Neural progenitor cell (in vitro differentiated cells): ENCODE data around the gene PGA4. TPM values are rescaled to one million over a fixed set of nuclear protein-coding genes. Genes with fewer than 3 reads are reported as not detected.
A peak's percentile ranks its signal among the peaks of the same experiment; 100 is the strongest.

ENCODE experiments used
- DNase-seq: peaks from one replicate; pipeline ENCODE4 v3.0.0-alpha.2; 2016; ENCODE audit warnings: low spot score
- H2AFZ ChIP-seq: fragments of 200-600 bp; sonication (generic); replicated peaks from 2 replicates; pipeline ENCODE4 v1.6.1; 2016; ENCODE audit warnings: antibody characterized with exemption
- H3F3A ChIP-seq: fragments of 200-600 bp; sonication (generic); 2 replicates; pipeline ENCODE4 v1.6.1; 2016; ENCODE audit warnings: antibody characterized with exemption, low read depth
- H3K27ac ChIP-seq: fragments of 200-600 bp; sonication (generic); 2 replicates; pipeline ENCODE4 v1.5.1; 2016; ENCODE audit warnings: mild to moderate bottlenecking
- H3K27me3 ChIP-seq: fragments of 200-600 bp; sonication (generic); 2 replicates; pipeline ENCODE4 v1.6.1; 2016; ENCODE audit warnings: mild to moderate bottlenecking, moderate library complexity
- H3K36me3 ChIP-seq: fragments of 200-600 bp; sonication (generic); 2 replicates; pipeline ENCODE4 v1.5.1; 2016
- H3K4me1 ChIP-seq: fragments of 200-600 bp; sonication (generic); 2 replicates; pipeline ENCODE4 v1.6.1; 2016; ENCODE audit warnings: mixed run types
- H3K4me2 ChIP-seq: fragments of 200-600 bp; sonication (generic); 2 replicates; pipeline ENCODE4 v1.6.1; 2016
- H3K4me3 ChIP-seq: fragments of 200-600 bp; sonication (generic); 2 replicates; pipeline ENCODE4 v1.5.1; 2016
- H3K79me2 ChIP-seq: fragments of 200-600 bp; sonication (generic); 2 replicates; pipeline ENCODE4 v1.6.1; 2016; ENCODE audit warnings: low read depth
- H3K9ac ChIP-seq: fragments of 200-600 bp; sonication (generic); 2 replicates; pipeline ENCODE4 v1.6.1; 2016
- H3K9me3 ChIP-seq: fragments of 200-600 bp; sonication (generic); 2 replicates; pipeline ENCODE4 v1.5.1; 2016; ENCODE audit warnings: low read depth
- H4K20me1 ChIP-seq: fragments of 200-600 bp; sonication (generic); 2 replicates; pipeline ENCODE4 v1.6.1; 2016; ENCODE audit warnings: low read depth
- H3K27ac Mint-ChIP-seq: 3 replicates; pipeline ENCODE4 v1.8.0; 2021; ENCODE audit warnings: mixed read lengths
- H3K27me3 Mint-ChIP-seq: 2 replicates; pipeline ENCODE4 v1.8.0; 2022; ENCODE audit warnings: low read depth, mild to moderate bottlenecking, inconsistent platforms, moderate library complexity, mixed read lengths; ENCODE audit not compliant: insufficient read depth
- H3K36me3 Mint-ChIP-seq: 3 replicates; pipeline ENCODE4 v1.8.0; 2021; ENCODE audit warnings: mixed read lengths
- H3K4me1 Mint-ChIP-seq: 3 replicates; pipeline ENCODE4 v1.8.0; 2021; ENCODE audit warnings: mixed read lengths
- H3K4me3 Mint-ChIP-seq: 3 replicates; pipeline ENCODE4 v1.8.0; 2021; ENCODE audit warnings: mild to moderate bottlenecking, moderate library complexity, mixed read lengths
- H3K9me3 Mint-ChIP-seq: 3 replicates; pipeline ENCODE4 v1.8.0; 2020; ENCODE audit warnings: mixed read lengths
- EZH2 ChIP-seq: fragments of 200-600 bp; sonication (generic); IDR thresholded peaks from 2 replicates; pipeline ENCODE4 v1.6.1; 2017; ENCODE audit warnings: antibody characterized with exemption, mild to moderate bottlenecking, moderate library complexity
- EZH2phosphoT487 ChIP-seq: fragments of 200-600 bp; sonication (generic); IDR thresholded peaks from 2 replicates; pipeline ENCODE4 v1.6.1; 2017; ENCODE audit warnings: antibody characterized with exemption
- total RNA-seq: library from RNA; depleted of rRNA; stranded (reverse); fragments of >200 nt; gene quantifications from 2 replicates; pipeline ENCODE4 v1.2.3, GENCODE V29; 2015; ENCODE audit warnings: low replicate concordance
- TF ChIP-seq, protein P1 (sequence below): fragments of 200-600 bp; sonication (generic); IDR thresholded peaks from 2 replicates; pipeline ENCODE4 v1.5.1; 2017; ENCODE audit warnings: antibody characterized with exemption, mild to moderate bottlenecking

PGA4 gene
- total RNA-seq, 1 donor from 2014 or later: 0.41 TPM

DNA sequence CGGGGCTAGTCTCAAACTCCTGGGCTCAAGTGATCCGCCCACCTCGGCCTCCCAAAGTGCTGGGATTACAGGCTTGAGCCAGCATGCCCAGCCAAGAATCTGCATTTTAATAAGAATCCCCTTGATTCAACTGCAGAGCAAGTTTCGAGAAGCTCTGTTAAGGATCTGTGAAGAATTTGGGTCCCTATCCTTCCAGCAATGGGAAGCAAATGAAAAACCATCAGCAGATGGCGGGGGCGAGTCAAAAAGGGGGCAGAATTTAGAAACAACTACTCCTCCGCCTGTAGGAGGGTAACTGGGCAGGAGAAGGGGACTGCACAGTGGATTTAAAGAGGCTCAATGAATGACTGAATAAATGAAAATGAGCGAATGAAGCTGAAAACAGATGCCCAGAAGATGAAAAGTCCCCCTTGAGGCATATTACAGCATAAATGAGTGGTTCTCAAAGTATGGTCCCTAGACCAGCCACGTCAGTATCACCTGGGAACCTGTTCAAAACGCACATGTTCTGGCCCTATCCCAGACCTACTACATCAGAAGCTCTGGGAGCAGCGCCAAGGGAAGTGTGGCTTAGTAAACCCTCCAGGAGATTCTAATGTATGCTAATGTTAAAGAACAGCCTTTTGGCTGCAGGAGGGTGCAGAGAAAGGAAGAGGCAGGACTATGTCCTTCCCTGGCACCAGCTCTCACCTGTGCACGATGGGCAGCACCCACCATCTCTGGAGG, 58.0 kb downstream of the PGA4 start:
- Histone ChIP-seq H3K4me3 (no peak overlapping the region), H3K9ac (no peak overlapping the region), H3F3A (peaks cover 8% of the 10 kb centered on the region), H4K20me1 (no peaks in the 10 kb centered on the region), H3K36me3 (no peaks in the 10 kb centered on the region), H3K27ac (no peak overlapping the region), H3K79me2 (no peaks in the 10 kb centered on the region), H3K4me1 (no peaks in the 10 kb centered on the region), H3K4me2 (no peak overlapping the region), H3K9me3 (no peaks in the 10 kb centered on the region), H3K27me3 (peaks cover 11% of the 10 kb centered on the region), H2AFZ (no peak overlapping the region)
- Mint-ChIP-seq H3K27ac (no peak overlapping the region), H3K27me3 (peaks cover 10% of the 10 kb centered on the region), H3K9me3 (no peaks in the 10 kb centered on the region), H3K36me3 (no peaks in the 10 kb centered on the region), H3K4me3 (peak overlapping the region; percentile 1), H3K4me1 (peaks cover 26% of the 10 kb centered on the region)
- TF ChIP-seq, protein P1, sequence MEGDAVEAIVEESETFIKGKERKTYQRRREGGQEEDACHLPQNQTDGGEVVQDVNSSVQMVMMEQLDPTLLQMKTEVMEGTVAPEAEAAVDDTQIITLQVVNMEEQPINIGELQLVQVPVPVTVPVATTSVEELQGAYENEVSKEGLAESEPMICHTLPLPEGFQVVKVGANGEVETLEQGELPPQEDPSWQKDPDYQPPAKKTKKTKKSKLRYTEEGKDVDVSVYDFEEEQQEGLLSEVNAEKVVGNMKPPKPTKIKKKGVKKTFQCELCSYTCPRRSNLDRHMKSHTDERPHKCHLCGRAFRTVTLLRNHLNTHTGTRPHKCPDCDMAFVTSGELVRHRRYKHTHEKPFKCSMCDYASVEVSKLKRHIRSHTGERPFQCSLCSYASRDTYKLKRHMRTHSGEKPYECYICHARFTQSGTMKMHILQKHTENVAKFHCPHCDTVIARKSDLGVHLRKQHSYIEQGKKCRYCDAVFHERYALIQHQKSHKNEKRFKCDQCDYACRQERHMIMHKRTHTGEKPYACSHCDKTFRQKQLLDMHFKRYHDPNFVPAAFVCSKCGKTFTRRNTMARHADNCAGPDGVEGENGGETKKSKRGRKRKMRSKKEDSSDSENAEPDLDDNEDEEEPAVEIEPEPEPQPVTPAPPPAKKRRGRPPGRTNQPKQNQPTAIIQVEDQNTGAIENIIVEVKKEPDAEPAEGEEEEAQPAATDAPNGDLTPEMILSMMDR: no peak
- no peak for TF ChIP-seq EZH2phosphoT487
- no peak for TF ChIP-seq EZH2
- DNase-seq: no peak

DNA sequence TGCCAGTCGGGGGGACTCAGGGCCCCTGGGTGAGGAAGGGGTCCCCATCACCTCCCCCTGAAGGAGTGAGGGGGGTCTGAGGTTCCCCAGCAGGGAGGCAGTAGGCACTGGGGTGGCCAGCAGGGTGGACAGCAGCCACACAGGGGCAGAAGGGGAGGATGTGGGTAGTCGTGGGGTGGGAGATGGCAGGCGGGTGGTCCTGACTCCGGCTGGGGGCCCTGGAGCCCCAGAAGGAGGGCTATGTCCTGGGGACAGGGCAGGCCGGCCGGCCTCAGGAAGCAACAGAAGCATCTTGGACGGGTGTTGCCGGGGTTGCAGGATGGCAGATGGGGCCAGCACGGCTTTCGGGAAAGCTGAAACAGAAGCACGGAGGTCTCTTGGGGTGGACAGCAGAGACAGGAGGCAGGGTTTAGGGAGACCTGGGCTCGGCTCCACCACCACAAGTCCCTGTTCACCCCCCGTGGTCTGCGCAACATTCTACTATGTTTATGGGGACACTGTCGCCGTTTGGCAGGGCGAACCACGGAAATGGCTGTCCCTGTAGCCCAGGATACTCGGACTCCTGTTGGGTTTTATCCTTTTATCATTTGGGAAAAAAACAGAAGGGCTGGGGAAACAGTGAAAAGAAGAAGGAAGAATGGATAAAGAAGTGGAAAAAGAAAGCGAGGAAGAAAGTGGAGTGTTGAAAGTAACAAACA, 58.9 kb downstream of the PGA4 start:
- H3K9me3 Mint-ChIP-seq: no peaks in the 10 kb centered on the region

More for the DNA sequence above, 58.9 kb downstream of the PGA4 start:
- Mint-ChIP-seq H3K36me3 (peaks cover 2% of the 10 kb centered on the region), H3K4me1 (peaks cover 26% of the 10 kb centered on the region), H3K27me3 (peaks cover 8% of the 10 kb centered on the region), H3K4me3 (no peak overlapping the region), H3K27ac (no peak overlapping the region)
- Histone ChIP-seq H3K27ac (no peak overlapping the region), H4K20me1 (no peaks in the 10 kb centered on the region), H3K79me2 (no peaks in the 10 kb centered on the region), H3K9ac (no peak overlapping the region), H3K27me3 (peaks cover 11% of the 10 kb centered on the region), H3K4me2 (no peak overlapping the region), H3K36me3 (no peaks in the 10 kb centered on the region), H3K9me3 (no peaks in the 10 kb centered on the region), H2AFZ (peak overlapping the region; percentile 45), H3K4me1 (no peaks in the 10 kb centered on the region), H3K4me3 (no peak overlapping the region), H3F3A (peaks cover 8% of the 10 kb centered on the region)
- DNase-seq: no peak
- TF ChIP-seq EZH2: no peak
- no peak for TF ChIP-seq EZH2phosphoT487
- TF ChIP-seq, protein P1: no peak

Other genes with a start within 250 kb of the PGA4 start
- not detected in 2 replicates for gene CD5, start 119.9 kb upstream of the PGA4 start, total RNA-seq
- 9.9 and 19.9 TPM in 2 replicates for gene VPS37C, start 60.9 kb upstream of the PGA4 start, total RNA-seq
- 0.28 TPM in 1 of 2 replicates, not detected in the other for gene PGA3, start 18.8 kb upstream of the PGA4 start, total RNA-seq
- gene PGA5, start 18.8 kb downstream of the PGA4 start, total RNA-seq: 0.19 TPM in 1 of 2 replicates, not detected in the other
- 5.1 and 7.0 TPM in 2 replicates for gene VWCE, start 73.0 kb downstream of the PGA4 start, total RNA-seq
- 275 and 314 TPM in 2 replicates for gene DDB1, start 110.8 kb downstream of the PGA4 start, total RNA-seq
- 27.3 and 79.3 TPM in 2 replicates for gene TKFC, start 110.9 kb downstream of the PGA4 start, total RNA-seq
- gene CYB561A3, start 139.5 kb downstream of the PGA4 start, total RNA-seq: 12.1 and 18.2 TPM in 2 replicates
- gene TMEM138, start 140.0 kb downstream of the PGA4 start, total RNA-seq: 30.7 and 37.6 TPM in 2 replicates
- gene TMEM216, start 170.2 kb downstream of the PGA4 start, total RNA-seq: 32.0 and 37.8 TPM in 2 replicates
- 60.7 and 71.9 TPM in 2 replicates for gene CPSF7, start 207.6 kb downstream of the PGA4 start, total RNA-seq
- gene SDHAF2, start 207.8 kb downstream of the PGA4 start, total RNA-seq: 27.4 and 37.7 TPM in 2 replicates